ENCODE results near the gene PCNX1.
"Not testable (repeated sequence)": the region's sequence is repeated elsewhere in the genome, so short reads cannot be mapped to it uniquely, and the experiment has no call there.

The PCNX1 gene

DNA sequence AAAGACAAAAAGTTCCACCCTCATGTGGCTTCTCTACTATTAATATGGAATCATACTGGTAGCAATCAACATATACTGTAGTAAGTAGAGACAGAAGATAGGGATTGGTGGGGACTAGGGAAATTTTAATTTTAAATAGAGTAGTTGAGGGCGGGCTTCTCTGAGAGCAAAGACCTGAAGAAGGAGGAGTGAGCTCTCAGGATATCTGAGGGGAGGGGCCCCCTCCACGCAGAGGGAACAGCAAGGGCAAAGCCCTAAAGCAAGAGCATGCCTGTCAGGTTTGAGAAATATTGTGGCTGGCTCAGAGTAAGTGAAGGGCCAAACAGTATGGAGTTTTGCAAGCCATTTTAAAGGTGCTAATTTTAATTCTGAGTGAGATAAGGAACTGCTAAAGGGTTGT lies 64.3 kb downstream of the PCNX1 start:
- DNase-seq, result no peak

DNA sequence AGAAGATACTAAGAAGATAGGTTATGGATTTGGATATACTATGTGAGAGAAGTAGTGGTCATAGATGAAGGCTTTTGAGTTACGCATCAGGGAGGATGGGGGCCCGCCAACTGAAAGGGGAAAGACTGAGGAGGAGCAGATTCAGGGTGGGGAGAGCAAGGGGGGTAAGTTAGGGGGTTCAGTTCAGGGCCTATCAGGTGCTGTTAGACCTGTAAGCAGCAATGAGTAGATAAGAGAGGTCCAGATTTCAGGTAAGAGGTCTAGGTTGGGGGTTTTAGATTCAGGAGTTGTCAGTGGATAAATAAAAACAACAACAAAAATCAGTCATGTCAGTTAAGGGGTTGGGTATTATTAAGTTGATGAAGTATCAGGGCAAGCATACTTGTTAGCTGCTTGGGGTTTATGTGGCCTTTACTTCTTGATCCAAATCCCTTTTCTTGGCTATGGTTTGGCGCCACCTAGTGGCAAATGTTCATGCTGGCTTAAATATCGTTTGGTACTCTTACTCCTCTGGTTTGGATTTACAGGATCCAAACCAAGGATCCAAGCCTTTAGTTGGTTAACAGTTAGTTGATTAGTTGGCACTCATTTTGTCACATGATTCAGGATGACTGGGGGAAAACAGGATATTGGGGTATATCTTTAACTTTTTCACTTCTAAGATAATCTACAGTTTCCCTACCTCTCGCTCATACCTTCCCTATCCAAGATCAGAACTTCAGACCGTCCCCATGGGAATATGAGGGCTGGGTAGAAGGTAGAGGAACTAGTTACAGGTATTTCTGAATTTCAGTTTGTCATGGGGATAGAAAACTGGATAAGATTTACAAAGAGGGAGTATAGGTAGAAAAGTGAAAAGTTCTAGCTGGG lies 65.1 kb downstream of the PCNX1 start:
- DNase-seq, result peak; percentile 94

DNA sequence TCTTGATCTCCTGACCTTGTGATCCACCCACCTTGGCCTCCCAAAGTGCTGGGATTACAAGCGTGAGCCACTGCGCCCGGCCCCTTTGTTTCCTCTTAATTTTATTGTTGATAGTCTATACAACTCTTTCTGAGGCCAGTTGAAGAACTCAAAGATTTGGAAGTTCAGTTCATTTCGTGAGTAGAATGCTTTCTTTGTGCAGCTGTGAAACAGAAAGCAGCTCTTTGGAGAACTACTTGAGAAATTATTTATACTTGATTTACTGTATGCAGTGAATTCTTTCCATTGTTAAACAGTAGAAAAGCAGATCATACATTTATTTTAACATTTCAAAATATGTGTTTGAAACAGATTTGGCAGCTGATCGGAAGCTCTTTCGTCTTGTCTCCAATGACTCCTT lies 69.3 kb downstream of the PCNX1 start:
- no peak for DNase-seq

DNA sequence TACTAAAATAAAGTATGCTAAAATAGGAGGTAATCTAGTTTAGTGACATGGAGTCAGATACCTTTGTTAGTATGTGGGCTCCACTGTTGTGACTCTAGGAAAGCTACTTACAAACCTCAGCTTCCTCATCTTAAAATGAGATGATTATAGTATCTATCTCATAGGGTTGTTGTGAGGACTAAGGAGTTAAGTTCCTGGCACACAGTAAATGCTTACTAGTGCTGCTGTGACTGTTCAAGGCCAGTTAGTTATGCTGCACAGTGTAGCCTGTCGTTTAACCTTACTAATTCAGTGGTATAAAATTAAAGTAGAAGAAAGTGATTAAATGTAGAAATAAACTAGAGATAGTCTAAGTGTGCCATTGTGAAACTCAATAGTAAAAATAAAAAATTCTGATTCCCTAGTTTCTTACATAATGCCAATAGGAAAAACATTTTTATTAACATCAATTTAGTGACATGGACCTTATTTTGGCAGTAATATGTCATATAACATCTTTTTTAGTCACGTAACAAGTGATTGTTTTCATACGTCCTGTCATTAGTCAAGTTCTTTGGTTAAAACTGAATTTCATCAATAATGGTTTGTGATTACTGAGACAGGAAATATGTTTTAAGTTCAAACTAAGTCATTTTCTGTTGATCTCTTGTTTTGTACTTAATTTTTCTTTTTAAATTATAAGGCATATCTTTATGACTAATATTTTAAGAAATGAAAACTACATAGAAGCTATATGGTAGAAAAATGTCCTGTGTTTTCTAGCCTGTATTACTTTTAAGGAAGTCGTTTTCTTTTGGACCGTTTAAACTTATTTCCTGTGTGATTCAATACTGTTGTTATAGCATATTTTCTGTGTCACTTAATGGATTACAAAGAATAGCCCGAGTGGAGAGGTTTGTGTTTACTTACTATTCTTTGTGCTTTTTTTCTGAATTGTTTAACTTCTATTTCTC lies 74.0 kb downstream of the PCNX1 start:
- no peak for DNase-seq

DNA sequence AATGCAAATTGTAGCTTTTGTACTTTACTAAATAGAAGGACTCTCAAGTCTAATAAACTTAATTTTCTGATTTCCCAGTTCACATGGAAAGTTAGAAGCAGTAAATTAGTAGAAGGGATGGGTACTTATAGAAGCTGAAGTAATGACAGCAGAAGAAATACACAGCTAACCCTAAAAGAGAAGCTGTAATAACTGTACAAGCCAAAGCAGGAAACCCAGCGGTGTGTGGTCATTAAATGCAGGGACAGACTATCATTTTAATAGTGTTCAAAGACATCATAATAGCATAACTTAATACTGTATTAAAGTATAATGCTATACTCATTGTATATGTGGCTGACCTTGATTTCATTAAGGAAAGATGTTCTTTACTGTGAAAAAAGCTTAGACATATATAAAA lies 74.9 kb downstream of the PCNX1 start:
- no peak for DNase-seq

DNA sequence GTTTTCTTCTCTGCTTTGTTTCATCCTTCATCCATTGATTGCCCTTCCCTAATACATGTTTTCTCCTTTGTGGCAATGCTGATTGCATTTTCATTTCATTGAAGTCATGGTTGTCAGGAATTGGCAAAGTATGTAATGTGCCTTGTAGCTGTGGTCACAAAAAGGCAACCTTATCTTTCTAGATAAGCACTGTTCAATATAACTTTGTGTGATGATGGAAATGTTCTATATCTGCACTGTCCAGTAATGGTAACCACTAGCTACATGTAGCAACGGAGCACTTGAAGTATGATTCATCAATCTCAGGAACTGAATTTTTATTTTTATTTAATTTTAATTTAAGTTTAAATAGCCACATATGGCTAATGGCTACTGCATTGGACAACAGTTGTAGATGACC lies 79.8 kb downstream of the PCNX1 start:
- no peak for DNase-seq

DNA sequence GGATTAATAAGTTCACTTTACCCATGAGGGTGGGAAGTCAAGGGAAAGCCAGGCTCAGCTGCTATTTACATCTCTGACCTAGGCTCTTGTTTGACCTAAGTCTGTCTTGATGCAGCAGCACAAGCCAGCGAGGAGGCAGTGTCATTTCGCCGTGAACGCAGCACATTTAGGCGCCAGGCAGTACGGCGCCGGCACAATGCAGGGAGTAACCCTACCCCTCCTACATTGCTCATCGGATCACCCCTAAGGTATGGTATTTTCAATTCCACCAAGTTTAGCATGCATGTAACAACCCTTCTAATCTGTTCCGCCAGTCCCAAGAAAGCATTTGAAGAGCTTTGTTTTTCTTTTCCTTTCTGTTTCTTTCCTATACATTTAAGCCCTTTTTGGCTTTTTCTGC lies 81.2 kb downstream of the PCNX1 start:
- peak; percentile 76 for DNase-seq

DNA sequence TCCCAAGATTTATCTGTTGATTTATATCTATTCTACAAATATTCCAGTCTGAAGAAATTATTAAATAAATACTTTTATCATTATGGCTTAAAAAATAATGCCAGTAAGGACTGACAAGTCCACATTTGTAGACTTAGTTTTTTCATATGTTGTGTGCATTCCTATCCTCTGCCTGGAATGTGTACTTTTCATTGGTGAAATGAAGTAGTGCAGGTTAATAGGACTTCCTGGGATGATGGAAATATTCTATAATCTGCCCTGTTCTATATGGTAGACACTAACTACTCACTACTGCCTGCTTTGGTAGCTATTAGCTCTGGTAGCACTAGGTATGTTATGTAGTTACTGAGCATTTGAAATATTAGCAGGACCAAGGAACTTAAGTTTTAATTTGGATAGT lies 86.7 kb downstream of the PCNX1 start:
- no peak for DNase-seq

DNA sequence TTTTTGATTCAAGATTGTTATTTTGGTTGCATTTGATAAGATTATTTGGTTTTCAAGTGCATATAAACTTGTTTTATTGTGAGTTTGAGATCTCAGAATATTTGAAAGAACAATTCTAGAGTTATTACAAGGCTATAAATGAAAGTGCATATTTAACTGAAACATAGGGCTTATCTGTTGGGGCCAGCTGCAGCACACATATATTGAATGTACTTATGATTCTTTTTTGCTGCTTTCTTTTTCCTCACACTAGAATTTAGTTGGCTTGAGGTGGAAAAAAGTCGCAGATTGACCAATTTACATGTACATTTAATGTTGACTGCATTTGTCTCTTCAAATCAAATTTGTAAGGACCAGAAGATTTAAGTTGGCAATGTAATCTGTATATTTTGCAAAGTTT lies 88.0 kb downstream of the PCNX1 start:
- no peak for DNase-seq

DNA sequence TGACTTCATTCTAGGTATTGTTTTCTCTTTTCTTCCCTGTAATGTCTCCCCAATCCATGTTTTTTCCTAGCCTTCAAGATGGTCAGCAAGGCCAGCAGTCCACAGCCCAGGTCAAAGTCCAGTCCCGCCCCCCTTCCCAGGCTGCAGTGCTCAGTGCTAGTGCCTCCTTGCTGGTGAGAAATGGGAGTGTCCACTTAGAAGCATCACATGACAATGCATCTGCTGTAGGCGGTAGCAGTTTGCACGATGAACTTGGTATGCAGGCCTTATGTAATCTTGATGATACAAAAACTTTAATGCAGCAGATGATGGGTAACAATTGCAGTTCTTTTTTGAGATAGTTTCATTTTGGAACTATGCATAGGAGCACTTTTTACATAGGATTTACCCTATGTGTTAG lies 88.4 kb downstream of the PCNX1 start:
- no peak for DNase-seq

DNA sequence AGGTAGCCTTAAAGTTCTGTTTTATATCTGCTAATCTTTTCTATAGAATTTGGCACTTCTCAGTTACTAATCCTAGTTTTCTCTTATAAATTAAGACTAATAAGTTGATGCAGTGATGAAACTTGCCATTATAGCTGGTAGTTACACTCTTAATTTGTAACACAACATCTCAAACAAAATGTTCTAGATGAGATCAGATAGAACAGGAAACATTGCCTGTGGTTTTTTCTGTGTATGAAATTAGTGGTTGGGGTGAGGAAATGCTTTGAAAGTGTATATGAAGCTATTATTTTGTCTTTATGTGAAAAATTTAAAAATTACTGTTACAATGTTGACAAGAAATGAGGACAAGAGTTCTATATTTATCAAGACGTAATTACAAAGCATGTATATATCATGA lies 91.9 kb downstream of the PCNX1 start:
- no peak for DNase-seq

DNA sequence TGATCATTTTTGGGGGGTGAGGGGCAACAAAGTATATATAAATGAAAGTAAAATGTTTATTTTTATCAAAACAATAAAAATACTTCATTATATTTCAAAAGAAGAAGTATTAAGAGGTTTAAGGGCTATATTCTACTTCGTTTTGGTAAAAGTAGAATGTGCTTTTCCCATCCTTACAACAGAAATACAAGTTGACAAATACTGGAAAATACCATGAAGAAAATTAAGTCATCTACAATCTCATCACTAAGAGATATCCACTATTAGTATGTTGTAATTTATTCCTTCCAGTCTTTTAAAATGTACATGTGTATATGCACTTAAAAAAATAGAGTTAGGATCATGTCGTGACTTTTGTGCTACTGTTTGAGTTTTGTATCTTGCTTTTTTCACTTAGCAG lies 92.8 kb downstream of the PCNX1 start:
- DNase-seq, result no peak

DNA sequence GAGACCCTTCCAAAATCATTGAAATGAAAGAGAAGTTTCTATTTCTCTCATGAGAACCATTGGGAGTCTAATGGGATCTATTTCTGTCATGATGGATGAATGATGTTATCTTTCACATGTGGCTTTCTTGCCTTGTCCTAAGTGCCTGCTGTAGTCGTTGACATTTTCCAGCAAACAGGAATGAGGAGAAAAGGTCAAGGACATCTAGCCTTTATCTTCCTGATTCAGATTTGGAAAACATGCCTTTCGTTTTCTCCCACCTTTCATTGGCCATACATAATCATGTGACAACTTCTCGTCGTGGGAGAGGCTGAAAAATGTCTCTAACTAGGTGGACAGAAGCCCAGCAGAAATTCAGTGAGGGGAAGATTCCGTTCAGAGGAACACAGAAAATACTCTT lies 94.5 kb downstream of the PCNX1 start:
- no peak for DNase-seq

DNA sequence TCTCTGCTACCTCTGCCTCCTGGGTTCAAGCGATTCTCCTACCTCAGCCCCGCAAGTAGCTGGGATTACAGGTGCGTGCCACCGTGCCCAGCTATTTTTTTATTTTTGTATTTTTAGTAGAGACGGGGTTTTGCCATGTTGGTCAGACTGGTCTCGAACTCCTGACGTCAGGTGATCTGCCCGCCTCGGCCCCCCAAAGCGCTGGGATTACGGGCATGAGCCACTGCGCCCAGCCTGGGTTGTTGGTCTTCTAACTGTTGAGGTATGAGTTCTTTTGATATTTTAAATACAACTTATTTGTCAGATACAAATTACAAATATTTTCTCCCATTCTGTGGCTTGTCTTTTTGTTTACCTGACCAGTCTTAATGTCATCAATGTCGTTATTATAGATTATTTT lies 95.9 kb downstream of the PCNX1 start:
- DNase-seq, result no peak

DNA sequence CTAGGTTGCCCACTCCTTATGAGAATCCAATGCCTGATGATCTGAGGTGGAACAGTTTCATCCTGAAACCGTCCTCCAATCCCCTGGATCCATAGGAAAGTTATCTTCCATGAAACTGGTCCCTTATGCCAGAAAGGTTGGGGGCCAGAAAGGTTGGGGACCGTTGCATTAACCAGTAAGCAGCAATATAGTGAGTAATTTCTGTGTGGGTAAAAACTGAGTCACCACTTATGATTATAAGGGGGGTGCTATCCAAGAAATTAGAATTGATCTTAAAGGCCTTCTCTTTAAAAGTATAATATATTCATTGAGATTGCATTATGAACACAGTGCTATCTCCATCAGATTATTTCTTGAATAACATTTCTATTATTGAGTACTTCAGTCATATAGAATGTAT lies 97.2 kb downstream of the PCNX1 start:
- no peak for DNase-seq

DNA sequence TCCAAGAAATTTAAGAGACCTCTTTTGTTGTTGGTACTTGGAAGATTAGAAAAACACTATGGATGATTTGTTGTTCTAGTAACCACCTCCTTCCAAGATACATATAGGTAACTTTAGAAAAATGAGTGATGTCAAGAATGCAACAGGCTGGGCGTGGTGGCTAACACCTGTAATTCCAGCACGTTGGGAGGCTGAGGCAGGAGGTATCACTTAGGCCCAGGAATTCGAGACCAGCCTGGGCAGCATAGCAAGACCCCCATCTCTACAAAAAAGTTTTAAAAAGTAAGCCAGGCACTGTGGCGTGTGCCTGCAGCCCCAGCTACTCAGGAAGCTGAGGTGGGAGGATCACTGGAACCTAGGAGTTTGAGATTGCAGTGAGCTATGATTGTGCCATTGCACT lies 97.8 kb downstream of the PCNX1 start:
- no peak for DNase-seq

DNA sequence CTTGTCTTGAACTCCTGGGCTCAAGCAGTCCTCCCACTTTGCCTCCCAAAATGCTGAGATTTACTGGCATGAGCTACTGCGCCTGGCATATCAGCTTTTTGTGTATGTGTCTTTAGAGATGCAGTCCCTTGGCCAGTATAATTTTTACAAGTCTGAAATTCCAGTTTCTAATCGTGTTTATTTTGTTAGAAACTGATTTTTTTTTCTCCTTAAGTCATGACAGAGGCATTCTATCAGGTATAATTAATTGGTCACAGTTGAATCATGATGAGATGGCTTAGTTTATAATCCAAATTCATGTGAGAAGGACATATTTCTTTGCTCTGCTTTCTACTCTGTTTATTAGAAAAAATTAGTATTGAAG lies 98.9 kb downstream of the PCNX1 start:
- DNase-seq, result no peak

DNA sequence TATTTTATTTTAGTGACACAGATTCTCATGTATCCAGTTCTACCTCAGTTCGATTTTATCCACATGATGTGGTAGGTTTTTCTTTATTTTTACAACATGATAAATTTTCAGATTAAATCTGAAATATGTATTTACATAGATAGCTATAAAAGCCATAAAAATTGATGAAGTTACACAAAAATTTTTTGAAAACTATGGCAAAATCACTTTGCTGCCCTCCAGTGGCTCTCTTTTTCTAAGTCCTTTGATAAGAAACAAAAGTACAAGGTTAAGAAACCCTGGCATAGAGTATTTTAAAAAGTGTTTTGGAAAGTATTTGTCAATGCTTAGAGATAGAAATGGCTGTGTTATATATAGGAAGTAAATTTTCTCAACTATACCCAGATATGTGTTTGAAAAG lies 104.2 kb downstream of the PCNX1 start:
- no peak for DNase-seq

DNA sequence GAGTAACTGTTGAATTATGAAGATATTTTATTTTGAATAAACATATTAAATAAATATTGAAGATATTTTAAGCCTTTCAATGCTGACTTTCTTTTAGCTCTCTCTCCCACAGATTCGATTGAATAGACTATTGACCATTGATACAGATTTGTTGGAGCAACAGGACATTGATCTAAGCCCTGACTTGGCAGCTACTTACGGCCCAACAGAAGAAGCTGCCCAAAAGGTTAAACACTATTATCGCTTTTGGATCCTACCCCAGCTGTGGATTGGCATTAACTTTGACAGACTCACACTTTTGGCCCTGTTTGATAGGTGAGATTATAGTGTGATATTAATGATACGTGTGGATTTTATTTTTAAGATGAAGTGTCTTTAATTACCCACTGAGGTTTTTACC lies 105.6 kb downstream of the PCNX1 start:
- no peak for DNase-seq

DNA sequence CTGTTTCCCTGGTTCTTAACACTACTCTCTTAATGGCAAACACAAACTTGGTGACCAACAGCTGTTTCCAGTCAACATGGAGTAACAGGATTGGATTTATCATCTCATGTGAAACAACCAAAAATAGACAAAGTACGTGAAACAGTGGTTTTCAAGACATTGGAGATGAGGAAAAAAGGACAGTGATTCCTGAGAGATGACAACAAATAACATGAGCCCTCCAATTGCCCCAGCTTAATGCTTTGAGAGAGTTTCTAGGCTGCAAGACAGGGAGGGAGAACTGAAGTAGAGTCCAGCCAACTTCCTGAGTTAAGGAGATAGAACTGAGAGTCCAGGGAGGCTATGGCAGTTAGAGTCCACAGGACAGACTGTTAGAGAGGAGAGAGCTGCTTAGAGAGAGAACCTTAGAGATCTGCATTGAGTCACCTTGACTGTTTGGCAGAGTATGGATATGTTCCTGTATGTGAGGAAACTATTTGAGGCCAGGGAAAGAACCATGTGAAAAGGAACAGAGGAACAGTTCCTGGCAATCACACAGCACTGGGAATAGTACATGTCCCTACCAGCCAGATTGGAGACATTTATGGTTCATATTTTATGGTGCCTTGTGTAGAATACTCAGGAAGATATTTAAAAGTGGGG lies 106.4 kb downstream of the PCNX1 start:
- no peak for DNase-seq

DNA sequence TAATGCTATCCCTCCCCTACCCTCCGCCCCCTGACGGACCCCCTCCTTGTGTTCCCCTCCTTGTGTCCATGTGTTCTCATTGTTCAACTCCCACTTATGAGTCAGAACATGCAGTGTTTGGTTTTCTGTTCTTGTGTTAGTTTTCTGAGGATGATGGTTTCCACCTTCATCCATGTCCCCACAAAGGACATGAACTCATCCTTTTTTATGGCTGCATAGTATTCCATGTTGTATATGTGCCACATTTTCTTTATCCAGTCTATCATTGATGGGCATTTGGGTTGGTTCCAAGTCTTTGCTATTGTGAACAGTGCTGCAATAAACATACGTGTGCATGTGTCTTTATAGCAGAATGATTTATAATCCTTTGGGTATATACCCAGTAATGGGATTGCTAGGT lies 112.7 kb downstream of the PCNX1 start:
- DNase-seq, result not testable (repeated sequence)

DNA sequence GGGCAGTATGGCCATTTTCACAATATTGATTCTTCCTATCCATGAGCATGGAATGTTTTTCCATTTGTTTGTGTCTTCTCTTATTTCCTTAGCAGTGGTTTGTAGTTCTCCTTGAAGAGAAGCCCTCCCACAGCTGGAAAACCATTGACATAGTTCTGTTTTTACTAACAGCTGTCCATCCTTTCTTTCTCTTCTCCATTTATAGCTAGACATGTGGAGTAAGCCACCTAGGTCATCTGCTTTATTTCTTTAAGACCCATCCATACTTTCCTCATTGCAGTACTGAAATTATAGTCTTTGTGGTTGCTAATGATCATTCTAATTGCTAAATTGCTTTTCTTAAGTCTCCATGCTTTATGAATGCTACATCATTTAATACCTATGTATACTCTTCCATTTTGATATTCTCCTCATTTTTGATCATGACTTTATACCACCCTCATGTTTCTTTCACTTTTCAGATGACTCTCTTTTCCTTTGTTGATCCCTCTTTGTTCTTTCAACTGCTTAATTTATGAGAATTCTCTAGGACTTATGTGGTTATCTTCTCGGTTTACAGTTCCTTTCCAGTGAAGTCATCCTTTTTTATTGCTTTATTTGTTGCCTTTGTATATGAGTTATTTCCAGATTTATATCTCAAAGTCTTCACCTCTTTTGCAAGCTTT lies 114.2 kb downstream of the PCNX1 start:
- no peak for DNase-seq
